Measurements from ENCODE around the gene NHERF1.

The NHERF1 gene

DNA sequence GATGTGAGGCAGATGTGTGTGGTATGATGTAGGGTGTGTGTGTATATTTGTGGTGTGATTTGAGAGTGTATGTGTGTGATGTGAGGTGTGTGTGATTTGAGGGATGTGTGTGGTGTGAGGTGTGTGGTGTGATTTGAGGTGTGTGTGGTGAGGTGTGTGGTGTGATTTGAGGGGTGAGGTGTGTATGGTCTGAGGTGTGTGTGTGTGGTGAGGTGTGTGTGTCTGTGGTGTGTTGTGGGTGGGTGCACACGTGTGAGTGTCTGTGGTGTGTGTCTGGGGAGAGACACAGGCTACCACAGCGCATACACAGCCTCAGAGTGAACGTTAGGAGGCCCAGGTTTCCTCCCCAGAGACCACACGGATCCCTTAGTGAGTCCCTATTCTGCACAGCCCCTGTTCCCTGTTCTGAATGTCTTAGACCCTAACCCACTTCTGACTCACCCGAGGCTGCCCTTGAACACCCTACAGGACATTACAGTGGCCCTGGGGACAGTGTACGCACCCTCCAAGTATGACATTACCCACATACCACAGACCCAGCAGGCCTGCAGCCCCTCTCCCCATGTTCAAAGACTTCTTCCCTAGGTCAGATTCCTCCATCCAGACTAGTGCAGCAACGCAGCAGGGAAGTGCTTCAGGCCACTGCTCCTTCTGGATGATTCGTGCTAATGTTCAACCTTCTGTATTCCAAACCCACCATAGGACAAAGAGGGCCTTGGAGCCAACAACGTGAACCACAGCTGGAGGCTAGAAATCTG is 14.9 kb upstream of the NHERF1 start:
- DNase-seq = no peak

DNA sequence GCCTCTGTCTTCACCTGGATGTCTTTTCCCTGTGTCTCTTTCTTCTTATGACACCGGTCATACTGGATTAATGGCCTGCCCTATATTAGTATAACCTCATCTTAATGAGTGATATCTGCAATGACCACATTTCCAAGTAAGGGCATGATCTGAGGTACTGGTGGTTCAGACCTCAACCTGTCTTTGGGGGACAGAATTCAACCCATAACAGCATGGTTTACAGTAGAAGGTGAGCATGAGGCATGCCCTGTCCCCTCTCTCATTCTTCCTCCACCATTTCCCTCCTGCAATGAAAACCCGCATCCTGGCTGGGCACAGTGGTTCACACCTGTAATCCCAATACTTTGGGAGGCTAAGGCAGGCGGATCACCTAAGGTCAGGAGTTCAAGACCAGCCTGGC is 14.2 kb upstream of the NHERF1 start:
- no peak for DNase-seq

DNA sequence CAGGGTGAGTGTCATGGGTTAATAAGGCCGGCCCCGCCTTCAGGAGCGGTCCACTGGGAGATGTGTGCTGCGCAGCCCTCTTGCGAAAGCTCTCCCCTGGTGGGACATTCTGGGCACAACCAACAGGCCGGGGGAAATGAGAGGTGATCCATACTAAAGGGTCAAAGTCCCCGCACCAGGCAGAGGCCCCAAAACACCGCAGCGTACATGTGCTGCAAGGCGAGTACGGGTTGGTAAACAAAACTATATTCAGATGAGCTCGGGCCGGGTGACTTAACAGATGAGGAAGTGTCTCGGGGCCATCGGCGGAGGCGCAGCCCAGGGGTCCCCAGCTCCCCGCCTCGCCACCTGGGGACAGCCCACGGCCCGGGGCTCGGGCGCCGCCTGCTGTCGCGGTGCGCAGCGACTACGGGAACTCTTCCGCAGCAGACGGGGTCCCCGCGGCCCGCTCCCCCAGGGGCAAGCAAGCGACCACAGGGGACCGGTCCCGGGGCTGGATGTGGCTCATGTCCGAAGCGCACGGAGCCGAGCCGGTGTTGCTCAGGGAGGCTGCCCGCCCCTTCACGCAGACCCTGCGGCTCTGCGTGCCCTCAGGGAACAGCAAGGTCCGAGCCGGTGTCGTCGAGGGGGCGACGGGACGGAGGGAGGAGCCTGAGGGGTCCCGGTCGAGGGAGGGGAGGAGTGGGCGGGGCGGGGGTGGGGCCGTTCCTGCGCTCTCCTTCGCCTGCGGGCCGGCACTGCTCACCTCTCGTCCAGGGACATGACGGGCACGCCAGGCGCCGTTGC is 11.7 kb upstream of the NHERF1 start, which contains the start of gene RAB37:
RAB37 (plus strand) TSS at position 744 of the 786 bp plus-strand sequence; CDS start at position 761, 17 bp downstream.
- DNase-seq = no peak

DNA sequence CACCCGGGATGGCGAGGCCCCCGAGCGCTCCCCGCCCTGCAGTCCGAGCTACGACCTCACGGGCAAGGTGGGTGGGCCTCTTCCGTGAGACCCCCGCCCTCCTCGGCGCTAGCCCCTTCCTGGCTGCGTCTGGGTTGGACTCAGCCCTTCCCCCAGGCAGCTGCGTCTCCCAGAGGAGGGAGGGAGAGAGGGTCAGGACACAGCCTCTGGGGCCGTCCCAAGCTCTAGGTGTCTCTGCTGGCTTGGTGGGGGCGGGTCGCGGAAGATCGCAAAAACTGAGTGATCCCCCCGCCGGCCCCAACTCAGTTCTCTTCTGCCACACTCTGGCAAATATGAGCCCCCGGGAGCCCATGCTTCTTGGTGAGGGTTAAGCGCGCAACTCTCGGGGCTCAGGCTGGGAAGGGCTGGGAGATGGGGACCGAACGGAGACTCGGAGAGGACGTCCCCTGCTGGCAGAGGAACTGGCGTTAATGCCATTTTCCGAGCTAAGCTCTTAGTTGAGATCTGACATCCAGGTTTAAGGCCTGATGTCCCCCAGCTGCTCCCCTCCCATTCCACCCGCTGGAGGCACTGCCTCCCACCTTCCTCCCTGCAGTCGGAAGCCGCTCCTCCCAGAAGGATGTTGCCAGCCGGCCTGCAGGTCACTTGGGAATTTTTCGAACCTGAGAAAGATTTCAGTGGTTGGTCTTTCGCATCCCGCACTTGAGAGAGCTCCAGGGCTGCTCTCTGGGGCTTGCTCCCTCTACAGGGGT is 11.0 kb upstream of the NHERF1 start:
- no peak for DNase-seq

DNA sequence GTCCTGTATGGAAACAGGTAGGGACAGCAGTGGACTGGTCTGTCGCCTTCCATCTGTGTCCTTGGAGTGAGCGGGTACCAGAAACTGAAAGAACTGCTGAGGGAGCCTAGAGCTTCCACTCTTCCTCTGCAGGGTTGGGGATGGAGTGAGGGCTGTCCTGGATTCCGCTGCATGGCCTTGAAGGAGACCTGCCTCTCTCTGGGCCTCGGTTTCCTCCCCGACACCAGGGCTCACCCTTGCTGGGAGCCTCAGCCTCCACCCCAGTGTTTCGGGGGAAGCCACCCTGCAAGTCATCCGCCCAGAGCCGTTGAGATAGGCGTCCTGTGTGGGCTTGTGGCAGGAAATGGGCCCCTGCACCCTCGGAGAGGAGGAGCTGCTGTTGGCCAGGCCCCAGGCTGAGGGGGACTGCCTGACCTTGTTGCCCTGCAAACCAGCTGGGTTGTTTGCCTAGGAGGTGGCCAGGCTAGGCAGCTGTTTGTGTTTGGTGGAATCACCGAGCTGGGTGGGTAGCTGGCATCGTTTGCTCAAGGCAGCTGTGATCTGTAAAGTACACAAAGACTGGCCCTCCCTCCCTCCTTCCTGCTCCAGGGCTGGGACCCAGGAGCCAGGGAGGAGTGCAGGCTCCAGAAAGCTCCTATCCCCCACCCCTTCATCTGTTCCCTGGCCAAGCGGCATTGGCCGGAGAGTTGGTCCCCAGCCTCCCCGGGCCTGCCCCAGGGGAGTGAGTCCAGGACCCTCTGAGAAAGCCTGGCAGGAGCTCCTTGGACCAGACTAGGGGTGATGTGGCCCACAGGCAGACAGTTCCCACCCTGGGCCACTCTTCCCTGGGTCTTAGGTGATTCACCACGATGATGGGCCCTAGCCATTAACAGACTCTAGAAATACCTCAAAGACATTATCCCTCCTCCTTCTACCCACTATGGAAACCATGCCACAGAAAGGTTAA is 10.1 kb upstream of the NHERF1 start:
- DNase-seq = peak; percentile 91

- no peak for DNase-seq
Measured at GRCh38 chr17:74739227-74739831, 9.1 kb upstream of the NHERF1 start.

DNA sequence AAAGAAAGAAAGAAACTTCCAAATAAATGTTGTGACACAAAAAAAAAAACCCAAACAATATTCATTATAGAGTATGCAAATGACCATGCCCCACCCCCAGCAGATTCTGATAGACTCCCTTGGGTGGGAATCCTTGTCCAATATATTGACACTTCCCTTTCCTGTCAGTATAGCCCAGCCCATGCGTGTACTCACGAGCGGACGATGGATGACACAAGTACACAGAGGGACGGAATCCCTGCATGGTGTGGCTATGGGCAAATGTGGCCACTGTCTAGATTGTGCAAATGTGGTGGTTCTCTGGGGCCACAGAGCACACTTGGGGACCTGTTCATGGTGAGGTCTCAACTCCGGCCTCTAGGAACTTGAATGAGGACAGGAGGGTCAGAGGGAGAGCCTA is 8.3 kb upstream of the NHERF1 start:
- no peak for DNase-seq

GRCh38 chr17:74740641-74741387 is 7.6 kb upstream of the NHERF1 start:
- no peak for DNase-seq

DNA sequence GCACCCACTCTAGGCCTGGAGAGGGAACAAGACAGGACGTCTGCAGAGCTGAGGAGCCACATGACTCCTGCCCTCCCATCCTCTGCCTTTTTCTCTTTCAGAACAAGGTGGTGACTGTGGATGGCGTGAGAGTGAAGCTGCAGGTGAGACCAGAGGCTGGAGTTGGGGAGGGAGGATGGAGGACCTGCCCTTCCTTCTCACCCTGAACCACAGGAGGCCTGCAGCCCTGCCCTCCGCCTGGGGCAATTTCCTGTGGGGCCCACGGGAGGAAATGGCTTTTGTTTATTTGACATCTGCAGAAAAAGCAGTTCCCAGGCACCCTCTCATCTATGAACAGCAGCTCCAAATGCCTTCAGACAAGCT is 6.3 kb upstream of the NHERF1 start:
- peak; percentile 81 for DNase-seq

- no peak for DNase-seq
Measured at GRCh38 chr17:74742978-74743545, 5.4 kb upstream of the NHERF1 start.

- DNase-seq = no peak
Measured at GRCh38 chr17:74743755-74744154, 4.7 kb upstream of the NHERF1 start.

GRCh38 chr17:74744349-74744713 is 4.1 kb upstream of the NHERF1 start:
- DNase-seq = no peak

DNA sequence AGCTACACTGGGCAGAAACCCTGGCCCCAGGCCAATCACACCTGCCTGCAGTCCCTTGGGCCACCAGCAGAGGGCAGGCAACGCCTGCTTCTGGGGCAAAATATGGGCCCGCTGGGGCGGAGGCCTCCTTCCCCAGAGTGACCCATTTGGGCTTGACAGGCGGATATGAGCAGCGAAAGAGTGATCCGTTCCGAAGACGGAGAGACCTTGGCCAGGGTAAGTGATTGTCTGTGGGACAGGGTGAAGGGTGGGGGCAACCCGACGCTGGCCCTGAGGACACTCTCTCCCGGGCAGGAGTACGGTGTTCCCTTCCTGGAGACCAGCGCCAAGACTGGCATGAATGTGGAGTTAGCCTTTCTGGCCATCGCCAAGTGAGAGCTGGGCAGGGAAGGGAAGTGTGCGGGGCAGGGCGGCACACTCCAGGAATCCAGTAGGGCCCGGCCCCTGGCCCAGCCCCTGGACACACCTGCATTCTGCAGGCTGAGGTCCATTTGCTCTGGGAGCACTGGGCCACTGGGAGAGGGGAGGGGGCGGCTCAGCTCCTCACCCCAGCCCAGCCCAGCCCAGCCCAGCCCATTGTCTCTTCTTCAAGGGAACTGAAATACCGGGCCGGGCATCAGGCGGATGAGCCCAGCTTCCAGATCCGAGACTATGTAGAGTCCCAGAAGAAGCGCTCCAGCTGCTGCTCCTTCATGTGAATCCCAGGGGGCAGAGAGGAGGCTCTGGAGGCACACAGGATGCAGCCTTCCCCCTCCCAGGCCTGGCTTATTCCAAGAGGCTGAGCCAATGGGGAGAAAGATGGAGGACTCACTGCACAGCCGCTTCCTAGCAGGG is 3.5 kb upstream of the NHERF1 start:
- peak; percentile 69 for DNase-seq

DNA sequence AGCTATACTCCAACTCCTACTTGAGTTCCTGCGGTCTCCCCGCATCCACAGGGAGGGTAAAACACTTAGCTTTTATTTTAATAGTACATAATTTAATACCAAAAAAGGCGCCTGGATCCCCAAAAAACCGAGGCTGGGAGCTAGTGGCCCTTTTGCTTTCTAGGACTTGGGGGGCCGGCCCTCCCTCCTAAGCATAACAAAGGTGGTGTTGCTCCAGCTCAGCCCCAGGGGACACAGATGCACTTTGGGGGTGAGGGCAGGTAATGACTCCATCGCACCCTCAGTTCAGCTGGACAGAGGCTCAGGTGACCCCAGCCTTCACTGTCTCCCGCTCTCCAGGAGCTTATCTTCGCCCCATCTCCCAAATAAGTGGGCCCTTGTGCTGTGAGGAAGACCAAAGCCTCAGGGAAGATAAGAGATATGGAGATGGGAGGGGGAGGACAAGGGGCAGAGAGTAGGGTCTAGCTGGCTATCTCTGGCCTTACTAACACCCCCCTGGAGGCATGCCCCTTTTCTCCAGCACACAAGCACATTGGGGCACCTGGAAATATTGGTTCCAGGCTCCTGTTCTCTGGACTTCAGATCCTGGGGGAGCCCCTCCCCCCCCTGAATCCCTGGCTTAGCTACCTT is 2.8 kb upstream of the NHERF1 start:
- DNase-seq = no peak

DNA sequence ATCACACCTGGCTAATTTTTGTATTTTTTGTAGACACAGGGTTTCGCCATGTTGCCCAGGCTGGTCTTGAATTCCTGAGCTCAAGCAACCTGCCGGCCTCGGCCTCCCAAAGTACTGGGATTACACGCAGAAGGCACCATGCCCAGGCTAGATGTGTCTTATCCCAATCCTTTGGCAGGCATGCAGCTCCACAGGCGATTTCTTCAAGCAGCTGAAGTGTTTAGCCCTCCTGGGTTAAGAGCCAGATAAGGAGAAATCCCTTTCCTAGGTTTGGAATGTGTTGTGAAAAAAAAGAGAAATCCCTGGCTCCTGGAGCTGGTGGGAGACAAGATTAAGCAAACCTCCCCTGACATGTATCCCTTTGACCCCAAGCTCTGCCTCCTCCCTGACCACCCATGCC is 2.1 kb upstream of the NHERF1 start:
- DNase-seq = no peak

DNA sequence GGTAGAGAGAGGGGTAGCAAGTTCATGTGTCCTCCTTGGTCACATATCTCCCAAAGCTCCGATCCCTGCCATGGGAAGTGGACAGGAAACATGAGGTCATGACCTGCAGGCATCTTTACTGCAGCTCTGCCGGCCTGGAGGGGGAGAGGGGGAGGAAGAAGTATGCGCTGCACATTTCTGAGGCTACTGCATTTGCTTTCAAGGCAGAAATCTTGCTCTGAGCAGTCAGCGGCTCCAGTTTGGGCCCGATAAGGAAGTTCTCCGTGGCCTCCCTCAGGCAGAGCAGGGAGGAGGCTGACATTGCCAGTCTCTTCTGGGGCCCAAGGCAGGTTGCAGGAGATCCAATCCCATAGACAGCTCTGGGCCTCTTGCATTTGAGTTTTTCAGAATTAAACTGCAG is 1.5 kb upstream of the NHERF1 start:
- DNase-seq = no peak

- DNase-seq = no peak
Measured at GRCh38 chr17:74748279-74748528, 224 bp upstream of the NHERF1 start.

DNA sequence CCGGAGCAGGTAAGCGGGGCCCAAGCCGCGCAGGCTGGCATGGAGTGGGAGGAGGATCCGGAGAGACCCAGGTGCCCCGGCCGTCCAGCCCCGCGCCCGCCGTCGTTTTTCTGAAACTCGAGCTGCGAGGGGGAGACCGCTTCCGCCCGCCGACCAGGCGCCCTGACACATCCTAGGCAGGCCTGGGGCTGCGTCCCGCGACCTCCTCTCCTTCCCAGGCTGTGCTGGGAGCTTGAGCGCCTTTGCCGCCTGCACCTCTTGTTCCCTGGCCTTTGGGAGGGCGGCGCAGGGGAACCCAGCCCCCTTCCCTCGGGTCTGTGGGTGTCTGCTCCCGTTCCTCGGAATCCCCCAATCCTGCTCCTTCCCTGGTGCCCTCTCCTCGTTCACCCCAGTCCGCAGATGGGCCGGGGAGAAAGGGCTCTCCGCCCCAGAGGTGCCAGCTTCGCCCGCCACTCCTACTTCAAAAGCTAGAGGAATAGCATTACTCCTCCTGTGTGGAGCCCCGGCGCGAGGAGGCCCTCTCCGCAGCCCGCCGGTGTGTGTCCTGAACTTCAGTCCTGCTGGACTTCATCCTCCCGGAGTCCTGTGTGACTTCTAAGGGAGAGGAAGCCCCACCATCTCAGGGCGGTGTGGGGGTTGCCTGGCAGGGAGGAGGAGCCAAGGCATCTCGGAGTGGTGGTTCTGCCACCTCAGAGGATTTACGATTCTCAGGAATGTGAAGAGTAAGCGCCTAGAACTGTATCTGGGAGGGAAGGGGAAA is 1.0 kb downstream of the NHERF1 start:
- peak; percentile 57 for DNase-seq

DNA sequence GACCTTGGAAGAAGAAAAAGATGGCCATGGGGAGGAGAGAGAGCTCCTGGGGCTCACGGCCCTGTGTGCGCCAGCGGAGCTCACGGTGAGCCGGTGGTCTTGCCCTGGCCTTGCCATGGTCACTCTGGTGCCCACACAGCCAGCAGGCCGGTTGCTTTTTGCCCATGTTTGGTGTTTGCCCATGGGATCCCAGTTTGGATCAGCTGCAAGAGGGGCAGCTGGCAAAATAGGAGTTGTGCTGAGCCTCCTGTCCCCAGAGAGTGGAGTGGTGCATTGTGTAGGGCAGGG is 1.6 kb downstream of the NHERF1 start:
- DNase-seq = no peak
